HG03066 (cell line): Measurements from ENCODE around the gene USP53.
"Not testable (repeated sequence)": the region's sequence is repeated elsewhere in the genome, so short reads cannot be mapped to it uniquely, and the experiment has no call there.

Experiments
- ATAC-seq: cut with Tn5 transposase; IDR thresholded peaks from one replicate; pipeline ENCODE4 v1.9.1; 2021; ENCODE audit warnings: low read depth; ENCODE audit not compliant: unreplicated experiment

USP53 gene

DNA sequence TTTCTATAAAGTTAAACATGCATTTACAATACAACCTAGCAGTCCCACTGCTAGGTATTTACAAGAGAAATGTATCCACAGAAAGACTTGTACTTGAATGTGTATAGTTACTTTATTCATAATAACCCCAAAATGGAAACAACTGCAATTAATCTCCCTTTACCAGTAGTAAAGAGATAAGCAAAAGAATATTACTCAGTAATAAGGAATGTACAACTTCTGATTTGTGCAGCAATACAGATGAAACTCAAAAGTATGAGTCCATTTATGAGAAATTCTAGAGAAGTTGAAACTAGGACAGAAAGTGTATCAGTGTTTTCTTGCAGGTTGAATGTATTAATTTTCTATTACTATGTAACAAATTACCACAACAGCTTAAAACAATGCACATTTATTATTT is 15.2 kb downstream of the USP53 start:
- ATAC-seq, result no peak

- ATAC-seq, result no peak
These were observed 15.9 kb downstream of the USP53 start for GRCh38 chr4:119228406-119228805.

GRCh38 chr4:119229908-119230687 is 17.6 kb downstream of the USP53 start:
- no peak for ATAC-seq

- no peak for ATAC-seq
These were observed 19.0 kb downstream of the USP53 start for GRCh38 chr4:119231491-119231890.

GRCh38 chr4:119232286-119232685 is 19.8 kb downstream of the USP53 start:
- no peak for ATAC-seq

DNA sequence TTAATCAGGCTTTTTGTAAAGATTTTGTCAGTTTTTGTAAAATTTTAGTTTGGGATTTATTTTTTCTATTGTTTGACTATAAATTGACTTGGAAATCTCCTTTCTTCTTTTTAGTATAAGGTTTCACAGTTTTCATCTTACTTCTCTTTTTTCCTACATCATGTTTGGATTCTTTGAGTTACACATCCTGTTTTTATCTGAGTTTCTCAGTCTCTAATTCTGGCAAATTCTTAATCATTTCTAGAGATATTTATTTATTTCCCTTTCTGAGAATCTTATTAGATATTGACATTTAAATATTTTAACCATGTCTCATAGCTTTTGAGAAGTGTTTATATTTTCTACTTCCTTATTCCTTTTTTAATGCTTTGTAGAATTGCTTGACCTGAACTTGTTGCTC is 20.7 kb downstream of the USP53 start:
- ATAC-seq, result no peak

- no peak for ATAC-seq
These were observed 21.2 kb downstream of the USP53 start for GRCh38 chr4:119233750-119234149.

DNA sequence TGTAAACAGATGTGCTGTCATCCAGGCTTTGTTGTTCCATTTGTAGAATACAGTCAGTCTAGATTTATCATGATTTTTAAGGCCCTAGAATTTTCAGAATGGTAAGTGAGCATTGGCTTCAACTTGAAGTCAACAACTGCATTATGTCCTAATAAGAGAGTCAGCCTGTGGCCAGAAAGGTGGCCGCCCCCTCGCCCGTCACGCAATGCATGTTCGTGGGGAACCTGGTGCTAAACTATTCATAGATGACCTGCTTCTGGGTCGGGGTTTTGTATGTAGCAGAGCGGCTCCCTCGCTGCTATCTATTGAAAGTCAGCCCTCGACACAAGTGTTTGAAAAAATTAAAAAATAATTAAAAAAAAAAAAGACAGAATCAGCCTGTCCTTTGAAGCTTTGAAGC is 24.7 kb downstream of the USP53 start:
- no peak for ATAC-seq

GRCh38 chr4:119237642-119238041 is 25.1 kb downstream of the USP53 start:
- no peak for ATAC-seq

- ATAC-seq, result peak; percentile 99
These were observed 25.7 kb downstream of the USP53 start for GRCh38 chr4:119238068-119238722.

DNA sequence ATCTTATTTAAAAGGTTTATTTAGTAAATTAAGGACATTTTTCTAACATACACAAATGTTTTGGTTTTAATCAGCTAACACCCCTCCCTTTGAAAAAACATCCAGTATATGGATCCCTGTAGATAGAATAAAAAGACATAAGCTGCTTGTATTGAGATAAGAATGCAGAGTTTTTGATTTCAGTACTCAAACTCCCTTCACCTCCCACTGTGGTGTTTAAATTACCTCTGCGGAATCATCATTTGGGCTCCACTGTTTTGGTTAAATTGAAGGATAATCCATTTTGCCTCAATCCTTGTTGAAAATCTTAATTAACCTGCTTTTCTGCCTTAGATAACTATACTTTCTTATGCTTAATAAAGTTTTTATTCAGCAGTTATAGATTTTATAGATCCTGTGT is 27.6 kb downstream of the USP53 start:
- no peak for ATAC-seq

- ATAC-seq, result no peak
These were observed 28.1 kb downstream of the USP53 start for GRCh38 chr4:119240568-119240967.

GRCh38 chr4:119242417-119242816 is 29.9 kb downstream of the USP53 start:
- no peak for ATAC-seq

DNA sequence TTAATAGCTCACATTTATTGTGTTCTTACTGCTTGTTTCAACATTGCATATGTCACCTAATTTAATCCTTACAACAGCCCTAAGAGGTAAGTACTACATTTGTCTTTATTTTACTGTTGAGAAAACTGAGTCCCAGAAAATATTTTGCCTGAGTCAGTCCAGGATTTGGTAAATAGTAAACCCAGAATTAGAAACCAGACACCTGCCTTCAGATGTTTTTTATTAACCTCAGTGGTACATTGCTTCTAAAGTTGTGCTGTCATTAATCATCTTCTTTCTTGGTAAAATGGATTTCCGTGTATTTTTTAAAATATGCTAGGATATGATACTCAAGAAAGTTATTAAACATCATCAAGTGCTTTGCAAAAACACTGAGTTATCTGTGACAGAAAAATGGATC is 31.4 kb downstream of the USP53 start:
- ATAC-seq, result no peak

GRCh38 chr4:119244344-119244743 is 31.8 kb downstream of the USP53 start:
- no peak for ATAC-seq

DNA sequence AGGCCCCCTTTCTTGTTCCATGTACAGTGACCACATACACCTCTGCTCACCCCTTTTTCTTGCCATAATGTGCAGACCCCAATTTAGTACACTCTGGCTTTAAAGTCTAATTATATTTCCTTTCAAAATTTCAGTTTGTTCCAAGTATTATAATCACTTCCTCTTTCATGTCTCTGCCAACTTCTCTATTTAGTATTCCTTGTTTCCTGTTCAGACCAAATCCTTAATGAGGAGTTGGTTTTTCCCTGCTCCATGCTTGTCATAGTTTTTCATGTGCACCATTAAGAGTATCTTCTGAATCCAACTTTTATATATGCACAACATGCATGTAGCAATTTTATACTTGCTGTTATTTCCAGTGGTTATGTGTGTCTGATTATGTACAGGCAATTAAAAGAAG is 32.3 kb downstream of the USP53 start:
- no peak for ATAC-seq

- no peak for ATAC-seq
These were observed 33.7 kb downstream of the USP53 start for GRCh38 chr4:119246177-119246733.

DNA sequence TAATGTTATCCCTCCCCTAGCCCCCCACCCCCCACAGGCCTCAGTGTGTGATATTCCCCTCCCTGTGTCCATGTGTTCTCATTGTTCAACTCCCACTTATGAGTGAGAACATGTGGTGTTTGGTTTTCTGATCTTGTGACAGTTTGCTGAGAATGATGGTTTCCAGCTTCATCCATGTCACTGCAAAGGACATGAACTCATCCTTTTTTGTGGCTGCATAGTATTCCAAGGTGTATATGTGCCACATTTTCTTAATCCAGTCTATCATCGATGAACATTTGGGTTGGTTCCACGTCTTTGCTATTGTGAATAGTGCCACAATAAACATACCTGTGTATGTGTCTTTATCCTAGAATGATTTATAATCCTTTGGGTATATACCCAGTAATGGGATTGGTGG is 38.5 kb downstream of the USP53 start:
- ATAC-seq, result not testable (repeated sequence)

DNA sequence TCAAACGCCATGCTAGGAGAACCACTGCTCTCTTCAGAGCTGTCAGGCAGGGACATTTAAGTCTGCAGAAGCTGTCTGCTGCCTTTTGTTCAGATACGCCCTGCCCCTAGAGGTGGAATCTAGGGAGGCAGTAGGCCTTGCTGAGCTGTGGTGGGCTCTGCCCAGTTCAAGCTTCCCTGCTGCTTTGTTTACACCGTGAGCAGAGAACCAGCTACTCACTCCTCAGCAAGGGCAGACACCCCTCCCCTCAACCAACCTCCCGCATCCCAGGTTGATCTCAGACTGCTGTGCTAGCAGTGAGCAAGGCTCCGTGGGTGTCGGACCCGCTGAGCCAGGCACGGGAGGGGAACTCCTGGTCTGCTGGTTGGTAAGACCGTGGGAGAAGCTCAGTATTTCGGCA is 42.7 kb downstream of the USP53 start:
- ATAC-seq, result not testable (repeated sequence)

DNA sequence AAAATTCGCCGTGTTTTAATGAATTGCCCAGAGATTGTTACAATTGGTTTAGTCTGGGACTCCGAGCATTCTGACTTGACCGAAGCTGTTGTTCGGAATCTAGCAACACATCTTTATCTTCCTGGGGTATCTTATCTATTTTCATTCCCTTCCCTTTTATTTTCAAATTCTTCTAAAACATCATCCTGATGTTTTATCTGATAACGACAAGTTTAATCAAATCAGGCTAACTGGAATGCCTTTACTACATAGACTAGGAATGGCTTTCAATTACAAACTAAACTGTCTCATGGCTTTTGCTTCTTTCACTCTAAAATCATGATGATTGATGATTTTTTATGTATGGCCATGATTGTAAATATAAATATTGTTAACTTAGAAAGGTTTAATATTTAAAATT is 48.0 kb downstream of the USP53 start:
- no peak for ATAC-seq

- ATAC-seq, result no peak
These were observed 49.5 kb downstream of the USP53 start for GRCh38 chr4:119261986-119262385.

DNA sequence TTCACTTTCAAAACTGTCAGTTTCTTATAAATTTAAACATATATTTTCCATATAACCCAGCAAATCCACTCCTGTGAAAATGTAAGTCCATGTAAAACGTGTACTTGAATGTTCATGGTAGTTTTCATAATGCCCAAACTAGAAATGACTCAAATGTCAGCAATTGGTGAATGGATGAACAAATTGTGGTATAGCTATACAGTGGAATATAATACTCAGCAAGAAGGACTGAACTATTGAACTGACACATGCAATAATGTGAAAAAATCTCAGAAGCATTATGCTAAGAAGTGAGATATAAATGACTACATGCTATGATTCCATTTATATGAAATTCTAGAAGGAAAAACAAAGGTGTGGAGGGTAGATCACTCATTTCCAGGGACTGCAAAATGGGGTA is 52.2 kb downstream of the USP53 start:
- no peak for ATAC-seq
